Astrocyte (in vitro differentiated cells and primary cell): Measurements from ENCODE around the gene PCBP3.

Experiments used
- CTCF ChIP-seq: IDR thresholded peaks from 2 replicates; pipeline ENCODE4 v1.5.1; 2011; ENCODE audit warnings: low read depth, mild to moderate bottlenecking, inconsistent platforms, low read length, moderate library complexity; ENCODE audit not compliant: insufficient read depth
- EZH2 ChIP-seq: IDR thresholded peaks from 2 replicates; pipeline ENCODE4 v1.6.1; 2012; ENCODE audit warnings: mild to moderate bottlenecking, low read length, inconsistent platforms; ENCODE audit not compliant: insufficient read depth

DNA sequence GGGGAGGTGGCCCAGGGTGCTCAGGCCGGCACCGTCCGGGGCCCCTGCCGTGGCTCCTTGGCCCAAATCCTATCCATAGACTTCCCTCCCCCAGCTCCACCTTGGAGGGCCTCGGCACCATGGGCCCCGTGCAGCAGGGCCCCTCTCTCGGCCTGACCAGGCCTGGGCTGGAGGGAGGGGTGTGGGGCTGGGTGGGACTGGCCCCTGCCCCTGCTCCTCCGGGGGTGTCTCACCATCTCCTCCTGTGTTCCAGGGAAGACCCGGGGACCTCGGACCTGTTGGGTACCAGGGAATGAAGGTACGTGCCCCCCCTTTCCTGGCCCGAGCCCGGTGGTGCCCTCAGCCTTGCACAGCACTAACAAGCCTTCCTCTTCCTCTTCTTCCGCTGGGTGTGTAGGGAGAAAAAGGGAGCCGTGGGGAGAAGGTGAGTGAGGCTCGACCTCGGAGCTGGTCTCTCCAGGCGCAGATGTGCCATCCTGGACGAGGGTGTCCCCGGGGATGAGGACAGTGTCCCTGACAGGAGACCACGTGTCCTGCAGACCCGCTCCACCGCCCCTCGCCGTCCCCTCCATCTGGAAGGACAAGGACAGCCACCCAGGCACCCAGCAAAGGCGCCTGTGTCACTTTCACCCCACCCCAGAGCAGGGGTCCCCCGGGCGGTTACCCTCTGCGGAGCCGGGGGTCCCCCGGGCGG, 346.0 kb downstream of the PCBP3 start:
- no peak for TF ChIP-seq EZH2
- no peak for TF ChIP-seq CTCF
